GM12864 (cell line): ENCODE results near the gene TANGO6.
"Not testable (repeated sequence)": the region's sequence is repeated elsewhere in the genome, so short reads cannot be mapped to it uniquely, and the experiment has no call there.

Experiments used
- DNase-seq: peaks from one replicate; pipeline ENCODE4 v3.0.0-alpha.2; 2011; ENCODE audit warnings: low read depth
- H3K4me3 ChIP-seq: 2 replicates; pipeline ENCODE4 v1.5.1; 2011; ENCODE audit warnings: mild to moderate bottlenecking, low read depth, low read length, control low read depth
- TF ChIP-seq, protein P1 (sequence below): IDR thresholded peaks from 2 replicates; pipeline ENCODE4 v1.5.1; 2011; ENCODE audit warnings: low read depth, mild to moderate bottlenecking, moderate library complexity, low read length, control low read depth, inconsistent platforms; ENCODE audit errors: missing control alignments

Gene TANGO6

GRCh38 chr16:68823401-68824135 lies 19.8 kb upstream of the TANGO6 start:
- no peak for DNase-seq
- H3K4me3 ChIP-seq, result no peak overlapping the region
- TF ChIP-seq, protein P1, sequence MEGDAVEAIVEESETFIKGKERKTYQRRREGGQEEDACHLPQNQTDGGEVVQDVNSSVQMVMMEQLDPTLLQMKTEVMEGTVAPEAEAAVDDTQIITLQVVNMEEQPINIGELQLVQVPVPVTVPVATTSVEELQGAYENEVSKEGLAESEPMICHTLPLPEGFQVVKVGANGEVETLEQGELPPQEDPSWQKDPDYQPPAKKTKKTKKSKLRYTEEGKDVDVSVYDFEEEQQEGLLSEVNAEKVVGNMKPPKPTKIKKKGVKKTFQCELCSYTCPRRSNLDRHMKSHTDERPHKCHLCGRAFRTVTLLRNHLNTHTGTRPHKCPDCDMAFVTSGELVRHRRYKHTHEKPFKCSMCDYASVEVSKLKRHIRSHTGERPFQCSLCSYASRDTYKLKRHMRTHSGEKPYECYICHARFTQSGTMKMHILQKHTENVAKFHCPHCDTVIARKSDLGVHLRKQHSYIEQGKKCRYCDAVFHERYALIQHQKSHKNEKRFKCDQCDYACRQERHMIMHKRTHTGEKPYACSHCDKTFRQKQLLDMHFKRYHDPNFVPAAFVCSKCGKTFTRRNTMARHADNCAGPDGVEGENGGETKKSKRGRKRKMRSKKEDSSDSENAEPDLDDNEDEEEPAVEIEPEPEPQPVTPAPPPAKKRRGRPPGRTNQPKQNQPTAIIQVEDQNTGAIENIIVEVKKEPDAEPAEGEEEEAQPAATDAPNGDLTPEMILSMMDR, result no peak

DNA sequence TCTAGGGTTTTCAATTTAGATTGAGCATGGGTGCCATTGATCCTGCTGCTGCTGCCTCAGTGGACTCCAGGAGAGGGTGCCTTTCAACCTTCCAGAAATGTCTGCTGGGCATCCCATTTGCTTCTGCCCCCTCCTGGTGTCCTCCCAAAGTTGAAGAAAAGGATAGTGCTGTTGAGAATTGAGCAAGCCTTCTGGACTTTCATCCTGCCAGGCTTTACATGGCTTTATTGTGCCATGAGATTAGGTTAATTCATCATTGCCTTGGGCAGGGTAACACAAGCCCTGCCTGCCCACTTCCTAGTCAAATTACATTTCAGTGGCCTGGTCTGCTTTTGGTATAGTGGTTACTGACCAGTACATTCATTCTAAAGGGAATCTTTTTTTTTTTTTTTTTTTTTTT lies 17.9 kb upstream of the TANGO6 start:
- TF ChIP-seq, protein P1, result no peak
- no peak overlapping the region for H3K4me3 ChIP-seq
- no peak for DNase-seq

DNA sequence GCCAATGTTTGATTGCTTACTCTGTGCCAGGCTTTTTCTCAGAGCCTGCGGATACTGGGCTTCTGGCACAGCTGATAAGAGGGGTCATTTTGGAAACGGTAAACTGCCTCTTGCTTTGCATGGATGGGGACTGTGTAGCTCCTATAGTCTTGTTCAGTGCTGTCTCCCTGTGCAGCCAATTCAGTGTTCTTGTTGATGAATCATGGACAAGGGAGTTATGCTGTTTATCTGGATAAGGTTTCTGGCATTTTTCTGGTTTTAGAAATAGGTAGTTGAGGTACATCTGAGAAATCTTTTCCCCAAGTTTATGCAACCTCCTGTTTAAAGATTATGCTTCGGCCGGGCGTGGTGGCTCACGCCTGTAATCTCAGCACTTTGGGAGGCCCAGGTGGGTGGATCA lies 16.7 kb upstream of the TANGO6 start:
- DNase-seq, result no peak
- TF ChIP-seq, protein P1, result no peak
- H3K4me3 ChIP-seq, result no peak overlapping the region

DNA sequence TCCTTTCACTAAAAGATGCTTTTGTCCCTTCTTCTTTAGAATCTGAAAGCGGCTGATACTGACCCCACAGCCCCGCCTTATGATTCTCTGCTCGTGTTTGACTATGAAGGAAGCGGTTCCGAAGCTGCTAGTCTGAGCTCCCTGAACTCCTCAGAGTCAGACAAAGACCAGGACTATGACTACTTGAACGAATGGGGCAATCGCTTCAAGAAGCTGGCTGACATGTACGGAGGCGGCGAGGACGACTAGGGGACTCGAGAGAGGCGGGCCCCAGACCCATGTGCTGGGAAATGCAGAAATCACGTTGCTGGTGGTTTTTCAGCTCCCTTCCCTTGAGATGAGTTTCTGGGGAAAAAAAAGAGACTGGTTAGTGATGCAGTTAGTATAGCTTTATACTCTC lies 10.1 kb upstream of the TANGO6 start:
- no peak overlapping the region for H3K4me3 ChIP-seq
- TF ChIP-seq, protein P1, result no peak
- no peak for DNase-seq

GRCh38 chr16:68834550-68834949 lies 8.8 kb upstream of the TANGO6 start:
- DNase-seq, result no peak
- no peak overlapping the region for H3K4me3 ChIP-seq
- TF ChIP-seq, protein P1, result no peak

- no peak for DNase-seq
- TF ChIP-seq, protein P1, result no peak
- H3K4me3 ChIP-seq, result no peak overlapping the region
Measured at GRCh38 chr16:68835970-68836369, 7.4 kb upstream of the TANGO6 start.

DNA sequence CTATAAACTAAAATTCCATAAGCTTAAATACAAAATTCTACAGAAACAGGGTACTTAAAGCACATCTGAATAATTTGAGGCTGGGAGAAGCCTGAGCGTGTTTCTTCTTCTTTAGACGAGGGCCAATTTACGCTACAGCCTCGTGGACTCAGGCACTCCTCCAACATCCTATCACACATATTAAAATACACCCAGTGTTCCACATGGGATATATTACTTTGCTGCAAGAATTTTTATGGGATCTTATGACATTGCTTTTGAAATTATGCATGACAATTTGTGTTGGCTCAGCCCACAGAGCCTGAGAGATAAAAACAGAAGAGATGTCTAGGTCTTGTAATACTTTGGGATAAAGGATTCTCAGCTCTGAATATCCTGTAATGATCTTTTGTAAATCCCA lies 3.5 kb upstream of the TANGO6 start:
- TF ChIP-seq, protein P1, result no peak
- no peak for DNase-seq
- no peak overlapping the region for H3K4me3 ChIP-seq

DNA sequence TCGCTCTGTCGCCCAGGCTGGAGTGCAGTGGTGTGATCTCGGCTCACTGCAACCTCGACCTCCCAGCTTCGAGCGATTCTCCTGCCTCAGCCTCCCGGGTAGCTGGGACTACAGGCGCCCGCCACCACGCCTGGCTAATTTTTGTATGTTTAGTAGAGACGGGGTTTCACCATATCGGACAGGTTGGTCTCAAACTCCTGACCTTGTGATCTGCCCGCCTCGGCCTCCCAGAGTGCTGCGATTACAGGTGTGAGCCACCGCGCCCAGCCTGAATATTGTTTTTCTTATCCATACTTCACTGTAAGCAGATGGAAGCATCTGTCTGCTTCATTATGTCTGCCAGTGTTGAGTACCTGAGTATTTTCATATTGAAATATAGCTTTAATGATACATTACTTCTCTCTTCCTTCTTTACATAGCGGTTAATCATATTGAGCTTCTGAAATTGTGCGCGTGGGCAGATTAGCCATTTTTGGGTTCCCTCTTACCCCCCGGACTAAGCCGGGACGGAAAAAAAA lies 308 bp upstream of the TANGO6 start:
- peak overlapping the region; percentile 67 for H3K4me3 ChIP-seq
- not testable (repeated sequence) for DNase-seq
